Uterus (tissue), 2 donors: ENCODE results near the gene SLC12A5.

ENCODE experiments used
- CTCF ChIP-seq, 4 experiments: fragments of 200-600 bp in 2 of 4; fragments of 450-650 bp in 2 of 4; sonication (generic) in 2 of 4; IDR thresholded peaks; one replicate each; pipeline ENCODE4 v1.5.1; 2016 to 2019; ENCODE audit warnings: antibody characterized with exemption in 4 of 4, mild to moderate bottlenecking in 2 of 4, moderate library complexity in 1 of 4
- POLR2A ChIP-seq, 2 donors: fragments of 450-650 bp; IDR thresholded peaks; one replicate each; pipeline ENCODE4 v1.6.1; 2016; ENCODE audit warnings: antibody characterized with exemption in 2 of 2, mild to moderate bottlenecking in 1 of 2, moderate library complexity in 1 of 2

- TF ChIP-seq POLR2A (IDR thresholded peaks at IDR 0.05) (no peak), CTCF (IDR thresholded peaks at IDR 0.05) (no peak)
Measured at GRCh38 chr20:46047821-46048220, 18.8 kb downstream of the SLC12A5 start.
